Astrocyte (in vitro differentiated cells and primary cell): Measurements from ENCODE around the gene YJU2.

Experiments
- EZH2 ChIP-seq: IDR thresholded peaks from 2 replicates; pipeline ENCODE4 v1.6.1; 2012; ENCODE audit warnings: mild to moderate bottlenecking, low read length, inconsistent platforms; ENCODE audit not compliant: insufficient read depth
- TF ChIP-seq, protein P1 (sequence below): IDR thresholded peaks from 2 replicates; pipeline ENCODE4 v1.5.1; 2011; ENCODE audit warnings: low read depth, mild to moderate bottlenecking, inconsistent platforms, low read length, moderate library complexity; ENCODE audit not compliant: insufficient read depth

DNA sequence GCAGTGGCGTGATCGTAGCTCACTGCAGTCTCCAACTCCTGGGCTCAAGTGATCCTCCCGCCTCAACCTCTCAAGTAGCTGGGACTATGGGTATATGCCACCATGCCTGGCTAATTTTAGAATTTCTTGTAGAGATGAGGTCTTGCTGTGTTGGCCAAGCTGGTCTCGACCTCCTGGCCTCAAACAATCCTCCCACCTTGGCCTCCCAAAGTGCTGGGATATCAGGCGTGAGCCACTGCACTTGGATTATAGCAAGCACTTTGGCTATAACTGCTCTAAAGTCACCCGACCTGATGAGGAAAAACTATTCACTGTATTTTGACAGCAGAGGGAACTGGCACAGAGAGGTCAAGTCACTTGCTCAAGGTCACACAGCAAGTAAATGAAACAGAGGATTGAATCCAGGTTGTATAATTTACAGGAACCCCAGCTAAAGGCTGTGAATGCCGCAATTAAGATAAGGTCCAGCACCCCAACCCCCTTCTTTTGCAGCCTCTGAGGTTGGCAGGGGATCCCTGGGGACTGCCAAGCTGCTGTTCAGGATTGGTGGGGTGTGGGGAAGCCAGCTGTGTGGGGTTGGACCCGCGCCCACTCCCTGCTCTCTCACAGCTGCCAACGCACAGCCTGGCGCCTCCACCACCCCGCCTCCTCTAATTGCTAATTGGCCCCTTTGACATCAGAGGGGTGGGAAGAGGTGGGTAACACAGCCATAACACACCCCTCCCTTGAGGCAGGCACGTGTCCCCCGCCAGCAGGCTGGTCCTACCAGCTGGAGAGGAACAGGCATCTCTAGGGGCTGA, 49.3 kb downstream of the YJU2 start:
- TF ChIP-seq, protein P1, sequence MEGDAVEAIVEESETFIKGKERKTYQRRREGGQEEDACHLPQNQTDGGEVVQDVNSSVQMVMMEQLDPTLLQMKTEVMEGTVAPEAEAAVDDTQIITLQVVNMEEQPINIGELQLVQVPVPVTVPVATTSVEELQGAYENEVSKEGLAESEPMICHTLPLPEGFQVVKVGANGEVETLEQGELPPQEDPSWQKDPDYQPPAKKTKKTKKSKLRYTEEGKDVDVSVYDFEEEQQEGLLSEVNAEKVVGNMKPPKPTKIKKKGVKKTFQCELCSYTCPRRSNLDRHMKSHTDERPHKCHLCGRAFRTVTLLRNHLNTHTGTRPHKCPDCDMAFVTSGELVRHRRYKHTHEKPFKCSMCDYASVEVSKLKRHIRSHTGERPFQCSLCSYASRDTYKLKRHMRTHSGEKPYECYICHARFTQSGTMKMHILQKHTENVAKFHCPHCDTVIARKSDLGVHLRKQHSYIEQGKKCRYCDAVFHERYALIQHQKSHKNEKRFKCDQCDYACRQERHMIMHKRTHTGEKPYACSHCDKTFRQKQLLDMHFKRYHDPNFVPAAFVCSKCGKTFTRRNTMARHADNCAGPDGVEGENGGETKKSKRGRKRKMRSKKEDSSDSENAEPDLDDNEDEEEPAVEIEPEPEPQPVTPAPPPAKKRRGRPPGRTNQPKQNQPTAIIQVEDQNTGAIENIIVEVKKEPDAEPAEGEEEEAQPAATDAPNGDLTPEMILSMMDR = no peak
- TF ChIP-seq EZH2 = no peak
